ENCODE results near the gene DUSP16.

- TF ChIP-seq L3MBTL2 (conservative IDR thresholded peaks at IDR 0.05) (no peak), ARNT (IDR thresholded peaks at IDR 0.05) (no peak), FOXK2 (IDR thresholded peaks at IDR 0.05) (no peak), ELF4 (IDR thresholded peaks at IDR 0.05) (no peak), FOXA1 (IDR thresholded peaks at IDR 0.05) (no peak), NFRKB (IDR thresholded peaks at IDR 0.05) (no peak), HDGF (IDR thresholded peaks at IDR 0.05; ENCODE audit: borderline replicate concordance) (no peak), FOXM1 (IDR thresholded peaks at IDR 0.05; ENCODE audit: borderline replicate concordance) (no peak), BHLHE40 (IDR thresholded peaks at IDR 0.05; ENCODE audit: borderline replicate concordance) (no peak), LEF1 (IDR thresholded peaks at IDR 0.05; ENCODE audit: borderline replicate concordance) (no peak), PKNOX1 (IDR thresholded peaks at IDR 0.05) (no peak), CTBP1 (IDR thresholded peaks at IDR 0.05; ENCODE audit: borderline replicate concordance) (no peak), ZNF384 (IDR thresholded peaks at IDR 0.05) (no peak)
Observed at GRCh38 chr12:12537421-12537820, 25.2 kb downstream of the DUSP16 start.

Data from HEK293T (cell line).